ENCODE results near the gene KIF2C. TPM values are rescaled to one million over a fixed set of nuclear protein-coding genes. Genes with fewer than 3 reads are reported as not detected.
"Not testable (repeated sequence)": the region's sequence is repeated elsewhere in the genome, so short reads cannot be mapped to it uniquely, and the experiment has no call there.

KIF2C gene
- total RNA-seq, 1 donor from 2014 or later, result 1.7 TPM

GRCh38 chr1:44792736-44793502 is 53.3 kb downstream of the KIF2C start:
- no peak for DNase-seq (ENCODE audit: low spot score)

- not testable (repeated sequence) for DNase-seq (ENCODE audit: low spot score)
Measured at GRCh38 chr1:44797886-44798285, 58.2 kb downstream of the KIF2C start.

- no peak for DNase-seq (ENCODE audit: low spot score)
Measured at GRCh38 chr1:44798481-44799365, 59.1 kb downstream of the KIF2C start.

GRCh38 chr1:44799770-44800584 is 60.3 kb downstream of the KIF2C start, which contains the start of gene PLK3:
TSS of gene PLK3 (plus strand) at chr1:44800377. CDS start at chr1:44800464, 87 bp downstream.
- DNase-seq (ENCODE audit: low spot score), result peak; percentile 98

GRCh38 chr1:44801491-44802305 is 62.1 kb downstream of the KIF2C start:
- DNase-seq (ENCODE audit: low spot score), result no peak

GRCh38 chr1:44802306-44803061 is 62.8 kb downstream of the KIF2C start:
- no peak for DNase-seq (ENCODE audit: low spot score)

- no peak for DNase-seq (ENCODE audit: low spot score)
Measured at GRCh38 chr1:44803062-44803311, 63.4 kb downstream of the KIF2C start.

- DNase-seq (ENCODE audit: low spot score), result no peak
Measured at GRCh38 chr1:44803312-44804095, 63.9 kb downstream of the KIF2C start.

- no peak for DNase-seq (ENCODE audit: low spot score)
Measured at GRCh38 chr1:44805311-44806024, 65.8 kb downstream of the KIF2C start.

- DNase-seq (ENCODE audit: low spot score), result no peak
Measured at GRCh38 chr1:44806025-44806703, 66.5 kb downstream of the KIF2C start.

- DNase-seq (ENCODE audit: low spot score), result no peak
Measured at GRCh38 chr1:44806704-44807363, 67.2 kb downstream of the KIF2C start, which contains the start of gene DYNLT4. TSS of gene DYNLT4 (minus strand) at chr1:44807351. CDS start at chr1:44806668, 683 bp downstream.

- DNase-seq (ENCODE audit: low spot score), result peak; percentile 98
Measured at GRCh38 chr1:44807364-44808062, 67.9 kb downstream of the KIF2C start.

- peak; percentile 97 for DNase-seq (ENCODE audit: low spot score)
Measured at GRCh38 chr1:44808063-44808937, 68.7 kb downstream of the KIF2C start, which contains the start of gene BTBD19. TSS of gene BTBD19 (plus strand) at chr1:44808523. CDS start at chr1:44808821, 298 bp downstream.

GRCh38 chr1:44808938-44809917 is 69.6 kb downstream of the KIF2C start:
- peak; percentile 84 for DNase-seq (ENCODE audit: low spot score)
